ENCODE results near the gene HOXD3. TPM values are rescaled to one million over a fixed set of nuclear protein-coding genes. Genes with fewer than 3 reads are reported as not detected.

HOXD3 gene
- total RNA-seq = 0.92 and 2.4 TPM in 2 replicates

GRCh38 chr2:176156807-176157498, at the start of gene HOXD3:
Gene HOXD3 (plus strand): TSS chr2:176157307. CDS start chr2:176169115, 11,808 bp downstream.

GRCh38 chr2:176115883-176116813, 41.0 kb upstream of the HOXD3 start, which contains the start of gene HOXD10:
Gene HOXD10 (plus strand): TSS chr2:176116778. CDS start chr2:176116834, 56 bp downstream.

GRCh38 chr2:176122683-176123410, 34.3 kb upstream of the HOXD3 start, which contains the start of gene HOXD9:
Gene HOXD9 (plus strand): TSS chr2:176122719. CDS start chr2:176122769, 50 bp downstream.

GRCh38 chr2:176128982-176129796, 27.9 kb upstream of the HOXD3 start, which contains the start of gene HOXD8:
Gene HOXD8 (plus strand): TSS chr2:176129705. CDS start chr2:176130367, 662 bp downstream.

DNA sequence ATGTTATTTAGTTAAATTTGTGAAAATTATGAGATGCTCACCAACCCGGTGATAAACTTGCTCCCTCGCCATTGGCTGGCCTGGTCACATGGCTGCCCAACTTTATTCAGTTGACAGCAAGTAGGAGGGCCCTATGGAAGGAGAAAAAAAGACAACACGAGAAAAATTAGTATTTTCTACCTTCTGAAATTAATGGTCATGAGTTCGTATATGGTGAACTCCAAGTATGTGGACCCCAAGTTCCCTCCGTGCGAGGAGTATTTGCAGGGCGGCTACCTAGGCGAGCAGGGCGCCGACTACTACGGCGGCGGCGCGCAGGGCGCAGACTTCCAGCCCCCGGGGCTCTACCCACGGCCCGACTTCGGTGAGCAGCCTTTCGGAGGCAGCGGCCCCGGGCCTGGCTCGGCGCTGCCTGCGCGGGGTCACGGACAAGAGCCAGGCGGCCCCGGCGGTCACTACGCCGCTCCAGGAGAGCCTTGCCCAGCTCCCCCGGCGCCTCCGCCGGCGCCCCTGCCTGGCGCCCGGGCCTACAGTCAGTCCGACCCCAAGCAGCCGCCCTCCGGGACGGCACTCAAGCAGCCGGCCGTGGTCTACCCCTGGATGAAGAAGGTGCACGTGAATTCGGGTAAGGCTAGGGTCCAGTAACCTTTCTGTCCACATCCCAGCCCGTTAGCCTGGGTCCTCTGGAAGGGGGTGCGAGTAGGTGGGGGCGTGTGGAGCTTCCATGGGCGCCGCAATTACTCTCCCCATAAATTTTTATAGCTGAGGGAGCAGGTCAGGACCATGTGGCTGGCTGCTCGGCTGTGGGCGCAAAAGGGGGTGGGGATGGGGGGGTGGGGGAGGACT, 5.4 kb upstream of the HOXD3 start, which contains the start of gene HOXD4:
Gene HOXD4, plus strand, starts transcription at position 109 of the 846 bp plus-strand sequence. Its CDS starts 84 bp downstream, at position 193.

DNA sequence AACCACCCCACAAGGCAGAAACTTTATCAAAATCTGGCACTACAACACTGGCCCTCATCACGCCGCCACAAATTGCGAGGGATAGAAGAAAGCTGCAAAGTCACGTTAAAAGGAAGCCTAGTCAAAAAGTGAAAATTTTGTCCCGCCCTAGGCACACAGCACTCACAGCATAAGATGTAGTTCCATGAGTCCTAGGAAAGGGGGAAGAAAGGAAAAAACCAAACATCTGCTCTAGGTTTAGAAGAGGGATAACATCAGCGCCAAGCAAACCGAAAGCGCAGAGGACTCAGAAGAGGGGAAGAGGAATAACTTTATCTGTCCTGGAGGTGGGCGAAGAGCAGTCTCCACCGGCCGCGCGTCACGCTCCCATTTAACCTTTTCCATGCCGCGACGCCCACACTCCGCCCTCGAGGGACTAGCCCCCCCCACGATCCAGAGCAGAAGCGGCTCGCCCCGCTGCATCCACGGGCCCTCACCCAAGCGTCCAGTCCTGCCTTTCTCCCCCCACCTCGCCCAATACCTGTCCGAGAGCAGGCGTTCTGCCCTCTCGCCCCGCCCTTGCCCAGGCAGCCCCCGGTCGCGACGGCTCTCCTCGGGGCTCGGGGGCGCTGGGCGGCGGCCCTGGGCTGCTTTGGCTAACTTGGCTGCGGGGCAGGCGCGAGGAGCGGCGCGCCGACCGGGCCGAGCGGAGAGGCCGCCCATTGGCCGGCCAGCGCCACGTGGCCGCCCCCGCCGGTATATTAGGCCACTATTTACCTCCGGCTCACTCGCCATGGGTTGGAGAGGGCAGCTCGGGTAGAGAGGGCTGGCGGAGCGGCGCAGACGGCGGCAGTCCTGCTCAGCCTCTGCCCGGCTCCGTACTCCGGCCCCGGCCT, 31.0 kb downstream of the HOXD3 start, which contains the start of gene HOXD1:
Gene HOXD1, plus strand, starts transcription at position 770 of the 875 bp plus-strand sequence. CDS start 134 bp downstream, outside the sequence.

Other genes with a start within 250 kb of the HOXD3 start
- gene LNPK, start 155.0 kb upstream of the HOXD3 start, total RNA-seq = 52.3 and 64.5 TPM in 2 replicates
- not detected in 2 replicates for gene EVX2, start 73.3 kb upstream of the HOXD3 start, total RNA-seq
- gene HOXD13, start 64.6 kb upstream of the HOXD3 start, total RNA-seq = 2.2 and 2.4 TPM in 2 replicates
- gene HOXD12, start 57.5 kb upstream of the HOXD3 start, total RNA-seq = not detected in 2 replicates
- gene HOXD11, start 50.0 kb upstream of the HOXD3 start, total RNA-seq = 7.8 and 15.7 TPM in 2 replicates
- gene HOXD10, start 40.5 kb upstream of the HOXD3 start, total RNA-seq = 18.4 and 19.4 TPM in 2 replicates
- gene HOXD9, start 34.6 kb upstream of the HOXD3 start, total RNA-seq = 2.7 and 3.6 TPM in 2 replicates
- gene HOXD8, start 27.6 kb upstream of the HOXD3 start, total RNA-seq = 5.3 and 7.7 TPM in 2 replicates
- gene HOXD4, start 5.8 kb upstream of the HOXD3 start, total RNA-seq = 0.30 and 1.2 TPM in 2 replicates
- gene HOXD1, start 31.4 kb downstream of the HOXD3 start, total RNA-seq = not detected in 2 replicates
- gene MTX2, start 112.1 kb downstream of the HOXD3 start, total RNA-seq = 18.1 and 20.3 TPM in 2 replicates